Measurements from ENCODE around the gene ASMT.

GRCh38 chrX:1576201-1576992 is 38.5 kb upstream of the ASMT start:
- TF ChIP-seq EZH2 (IDR thresholded peaks at IDR 0.05; ENCODE audit: borderline replicate concordance, low read length) (no peak), CTCF (IDR thresholded peaks at IDR 0.05; ENCODE audit: low read length) (no peak)
